ENCODE measurements around the gene NNT.

Gene NNT

DNA sequence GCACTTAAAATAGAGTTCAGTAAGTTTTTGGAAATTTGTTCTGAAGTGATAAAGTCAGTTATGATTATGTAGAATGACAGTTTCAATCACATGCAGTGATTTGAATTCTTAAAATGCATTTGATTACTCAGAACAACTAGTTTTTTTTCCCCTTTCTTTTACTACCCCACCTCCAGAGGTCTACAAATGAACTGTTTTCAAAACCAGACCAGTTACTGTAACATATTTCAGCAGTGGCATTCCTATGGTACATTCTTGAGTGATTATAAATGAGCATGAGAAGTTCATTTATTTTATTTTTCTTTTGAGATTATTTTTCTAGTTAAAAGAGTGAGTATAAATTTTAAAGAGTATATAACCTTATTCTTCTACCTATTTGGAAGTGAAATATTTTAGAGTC, 71.6 kb downstream of the NNT start:
- Histone ChIP-seq H3F3A (ENCODE audit: low read depth) (peaks cover 2% of the 10 kb centered on the region; the same call in 1 of the 2 replicates), H3K79me2 (ENCODE audit: insufficient read depth, low read length) (no peaks in the 10 kb centered on the region; the same call in 1 of the 2 replicates), H3K4me3 (ENCODE audit: low read length, poor library complexity, severe bottlenecking) (no peak overlapping the region), H3K9me2 (replicated peaks; ENCODE audit: low read depth, low read length) (no peaks in the 10 kb centered on the region), H2AFZ (ENCODE audit: low read length) (no peak overlapping the region), H3K9me3 (ENCODE audit: insufficient read depth, low read depth, low read length) (no peaks in the 10 kb centered on the region), H3K9ac (ENCODE audit: low read depth, low read length, poor library complexity, severe bottlenecking) (no peak overlapping the region), H4K20me1 (ENCODE audit: insufficient read depth, low read length, poor library complexity, severe bottlenecking) (peaks cover 3% of the 10 kb centered on the region), H3K27me3 (ENCODE audit: insufficient read depth, low read length, poor library complexity, severe bottlenecking) (no peaks in the 10 kb centered on the region), H3K36me3 (ENCODE audit: insufficient read depth, low read length) (peaks cover 50% of the 10 kb centered on the region), H3K4me2 (ENCODE audit: low read depth, low read length, poor library complexity, severe bottlenecking) (no peak overlapping the region), H3K4me1 (ENCODE audit: insufficient read depth, low read length, poor library complexity, severe bottlenecking) (no peaks in the 10 kb centered on the region)
- no peak for TF ChIP-seq EZH2phosphoT487 (IDR thresholded peaks at IDR 0.05; ENCODE audit: borderline replicate concordance)
- TF ChIP-seq, protein P1, sequence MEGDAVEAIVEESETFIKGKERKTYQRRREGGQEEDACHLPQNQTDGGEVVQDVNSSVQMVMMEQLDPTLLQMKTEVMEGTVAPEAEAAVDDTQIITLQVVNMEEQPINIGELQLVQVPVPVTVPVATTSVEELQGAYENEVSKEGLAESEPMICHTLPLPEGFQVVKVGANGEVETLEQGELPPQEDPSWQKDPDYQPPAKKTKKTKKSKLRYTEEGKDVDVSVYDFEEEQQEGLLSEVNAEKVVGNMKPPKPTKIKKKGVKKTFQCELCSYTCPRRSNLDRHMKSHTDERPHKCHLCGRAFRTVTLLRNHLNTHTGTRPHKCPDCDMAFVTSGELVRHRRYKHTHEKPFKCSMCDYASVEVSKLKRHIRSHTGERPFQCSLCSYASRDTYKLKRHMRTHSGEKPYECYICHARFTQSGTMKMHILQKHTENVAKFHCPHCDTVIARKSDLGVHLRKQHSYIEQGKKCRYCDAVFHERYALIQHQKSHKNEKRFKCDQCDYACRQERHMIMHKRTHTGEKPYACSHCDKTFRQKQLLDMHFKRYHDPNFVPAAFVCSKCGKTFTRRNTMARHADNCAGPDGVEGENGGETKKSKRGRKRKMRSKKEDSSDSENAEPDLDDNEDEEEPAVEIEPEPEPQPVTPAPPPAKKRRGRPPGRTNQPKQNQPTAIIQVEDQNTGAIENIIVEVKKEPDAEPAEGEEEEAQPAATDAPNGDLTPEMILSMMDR (conservative IDR thresholded peaks at IDR 0.05; ENCODE audit: low read length): no peak

DNA sequence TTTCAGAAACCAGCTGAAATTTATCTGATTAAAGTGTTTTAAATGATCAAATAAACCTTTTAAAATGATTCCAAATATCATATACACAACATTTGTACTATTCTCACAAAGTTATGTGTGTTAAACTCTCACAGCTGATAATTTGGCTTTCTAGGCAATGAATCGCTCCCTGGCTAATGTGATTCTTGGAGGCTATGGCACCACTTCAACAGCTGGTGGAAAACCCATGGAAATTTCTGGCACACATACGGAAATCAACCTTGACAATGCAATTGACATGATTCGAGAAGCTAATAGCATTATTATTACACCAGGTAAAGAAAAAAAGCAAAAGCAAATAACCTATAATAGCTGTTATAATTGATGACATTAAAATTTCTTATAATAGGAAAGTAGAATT, 72.4 kb downstream of the NNT start:
- Histone ChIP-seq H3F3A (ENCODE audit: low read depth) (peaks cover 2% of the 10 kb centered on the region; the same call in 1 of the 2 replicates), H3K9me3 (ENCODE audit: insufficient read depth, low read depth, low read length) (no peaks in the 10 kb centered on the region), H3K79me2 (ENCODE audit: insufficient read depth, low read length) (no peaks in the 10 kb centered on the region; the same call in 1 of the 2 replicates), H2AFZ (ENCODE audit: low read length) (no peak overlapping the region), H3K4me3 (ENCODE audit: low read length, poor library complexity, severe bottlenecking) (no peak overlapping the region), H3K27me3 (ENCODE audit: insufficient read depth, low read length, poor library complexity, severe bottlenecking) (no peaks in the 10 kb centered on the region), H4K20me1 (ENCODE audit: insufficient read depth, low read length, poor library complexity, severe bottlenecking) (peaks cover 3% of the 10 kb centered on the region), H3K9ac (ENCODE audit: low read depth, low read length, poor library complexity, severe bottlenecking) (no peak overlapping the region), H3K4me1 (ENCODE audit: insufficient read depth, low read length, poor library complexity, severe bottlenecking) (no peaks in the 10 kb centered on the region), H3K36me3 (ENCODE audit: insufficient read depth, low read length) (peaks cover 55% of the 10 kb centered on the region), H3K9me2 (replicated peaks; ENCODE audit: low read depth, low read length) (no peaks in the 10 kb centered on the region), H3K4me2 (ENCODE audit: low read depth, low read length, poor library complexity, severe bottlenecking) (no peak overlapping the region)
- no peak for TF ChIP-seq EZH2phosphoT487 (IDR thresholded peaks at IDR 0.05; ENCODE audit: borderline replicate concordance)
- TF ChIP-seq, protein P1 (conservative IDR thresholded peaks at IDR 0.05; ENCODE audit: low read length): no peak

DNA sequence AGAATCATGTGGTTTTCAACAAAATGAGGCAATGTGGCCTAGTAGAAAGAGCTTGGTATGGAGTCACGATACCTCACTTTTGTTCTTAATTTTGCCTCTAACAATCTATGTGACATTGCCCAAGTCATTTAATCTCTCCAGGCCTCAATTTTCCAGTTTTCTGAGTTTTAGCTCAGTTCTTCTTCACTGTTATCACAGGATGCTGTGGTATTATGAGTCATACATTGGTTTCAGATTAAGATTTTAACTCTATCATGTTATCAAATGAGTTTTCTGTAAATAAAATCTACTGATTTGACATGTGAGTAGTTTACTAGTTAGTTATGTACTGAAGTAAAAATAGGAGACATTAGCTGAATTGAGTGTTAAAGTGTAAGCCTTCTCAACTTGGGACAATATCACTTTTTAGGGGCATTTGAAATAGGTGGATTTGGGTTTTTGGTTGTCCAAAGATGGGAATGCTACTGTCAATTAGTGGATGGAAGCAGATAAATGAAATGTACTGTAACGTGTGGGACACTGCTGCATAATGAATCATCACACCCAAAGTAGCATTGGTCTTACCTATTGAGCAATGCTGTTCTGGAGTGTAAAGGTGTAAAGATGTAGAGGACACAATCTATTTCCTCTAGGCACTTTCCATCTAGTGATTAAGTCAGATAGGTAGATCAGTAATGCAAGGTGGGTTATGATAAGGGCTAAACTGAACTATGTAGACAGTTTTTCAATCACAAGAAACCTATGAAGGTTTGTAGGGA, 73.3 kb downstream of the NNT start:
- H3K79me2 ChIP-seq (ENCODE audit: insufficient read depth, low read length): no peaks in the 10 kb centered on the region; the same call in 1 of the 2 replicates
- no peak overlapping the region for H3K4me3 ChIP-seq (ENCODE audit: low read length, poor library complexity, severe bottlenecking)
- H3K4me1 ChIP-seq (ENCODE audit: insufficient read depth, low read length, poor library complexity, severe bottlenecking): no peaks in the 10 kb centered on the region
- H3F3A ChIP-seq (ENCODE audit: low read depth): peaks cover 2% of the 10 kb centered on the region; the same call in 1 of the 2 replicates
- H3K9me2 ChIP-seq (replicated peaks; ENCODE audit: low read depth, low read length): no peaks in the 10 kb centered on the region
- no peak overlapping the region for H3K4me2 ChIP-seq (ENCODE audit: low read depth, low read length, poor library complexity, severe bottlenecking)
- no peak overlapping the region for H2AFZ ChIP-seq (ENCODE audit: low read length)
- no peaks in the 10 kb centered on the region for H3K9me3 ChIP-seq (ENCODE audit: insufficient read depth, low read depth, low read length)
- H3K36me3 ChIP-seq (ENCODE audit: insufficient read depth, low read length): peaks cover 58% of the 10 kb centered on the region
- H4K20me1 ChIP-seq (ENCODE audit: insufficient read depth, low read length, poor library complexity, severe bottlenecking): peaks cover 3% of the 10 kb centered on the region
- TF ChIP-seq, protein P1 (conservative IDR thresholded peaks at IDR 0.05; ENCODE audit: low read length): no peak
- TF ChIP-seq EZH2phosphoT487 (IDR thresholded peaks at IDR 0.05; ENCODE audit: borderline replicate concordance): no peak
- no peaks in the 10 kb centered on the region for H3K27me3 ChIP-seq (ENCODE audit: insufficient read depth, low read length, poor library complexity, severe bottlenecking)
- no peak overlapping the region for H3K9ac ChIP-seq (ENCODE audit: low read depth, low read length, poor library complexity, severe bottlenecking)

All from Loucy (cell line).